ENCODE measurements around the gene SPATA21. TPM values are rescaled to one million over a fixed set of nuclear protein-coding genes. Genes with fewer than 3 reads are reported as not detected.
"Not testable (repeated sequence)": the region's sequence is repeated elsewhere in the genome, so short reads cannot be mapped to it uniquely, and the experiment has no call there.

The SPATA21 gene
- total RNA-seq, 1 donor from 2014 or later = not detected

DNA sequence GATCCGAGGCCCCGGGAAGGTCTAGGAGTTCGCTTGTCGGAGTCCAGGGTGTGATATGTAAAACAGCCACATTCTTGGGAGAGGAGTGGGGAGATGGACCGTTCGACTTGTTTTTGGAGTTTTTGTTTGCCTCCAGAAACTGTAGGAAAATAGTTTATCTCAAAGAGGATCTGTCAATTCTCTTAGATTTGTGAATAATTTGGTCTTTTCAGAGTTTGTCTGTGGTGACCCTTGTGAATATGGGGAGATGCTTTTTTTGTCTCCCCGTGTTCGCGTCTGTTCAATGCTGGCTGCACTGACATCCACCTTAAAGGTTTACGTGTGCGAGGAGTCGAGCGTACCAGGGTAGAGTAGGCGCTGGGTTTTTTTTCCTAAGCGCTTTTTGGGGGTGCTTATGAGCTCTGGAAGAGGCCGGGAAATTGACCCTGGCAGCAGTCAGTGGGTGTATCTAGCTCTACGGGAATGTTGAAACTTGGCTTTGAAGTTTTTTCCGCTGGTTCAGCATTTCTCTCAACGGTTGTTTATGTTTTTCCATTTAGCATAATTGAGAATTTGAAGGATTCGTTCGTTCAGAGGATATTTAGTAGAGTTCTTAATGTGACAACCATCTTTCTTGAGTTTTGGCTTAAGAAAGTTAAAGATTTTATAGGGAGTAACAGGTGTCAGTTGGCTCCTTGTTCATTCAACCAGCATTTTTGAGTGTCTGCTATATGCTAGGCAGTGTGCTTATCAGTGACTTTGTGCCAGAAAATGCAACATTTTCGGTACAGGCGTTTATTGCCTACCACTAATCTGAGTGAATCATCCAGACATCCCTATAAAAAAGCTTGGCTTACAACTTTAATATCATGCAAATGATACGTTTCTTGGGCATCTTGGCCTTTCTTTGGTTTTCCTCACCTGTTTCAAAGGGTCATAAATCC is 69.0 kb downstream of the SPATA21 start:
- TF ChIP-seq, protein P1, sequence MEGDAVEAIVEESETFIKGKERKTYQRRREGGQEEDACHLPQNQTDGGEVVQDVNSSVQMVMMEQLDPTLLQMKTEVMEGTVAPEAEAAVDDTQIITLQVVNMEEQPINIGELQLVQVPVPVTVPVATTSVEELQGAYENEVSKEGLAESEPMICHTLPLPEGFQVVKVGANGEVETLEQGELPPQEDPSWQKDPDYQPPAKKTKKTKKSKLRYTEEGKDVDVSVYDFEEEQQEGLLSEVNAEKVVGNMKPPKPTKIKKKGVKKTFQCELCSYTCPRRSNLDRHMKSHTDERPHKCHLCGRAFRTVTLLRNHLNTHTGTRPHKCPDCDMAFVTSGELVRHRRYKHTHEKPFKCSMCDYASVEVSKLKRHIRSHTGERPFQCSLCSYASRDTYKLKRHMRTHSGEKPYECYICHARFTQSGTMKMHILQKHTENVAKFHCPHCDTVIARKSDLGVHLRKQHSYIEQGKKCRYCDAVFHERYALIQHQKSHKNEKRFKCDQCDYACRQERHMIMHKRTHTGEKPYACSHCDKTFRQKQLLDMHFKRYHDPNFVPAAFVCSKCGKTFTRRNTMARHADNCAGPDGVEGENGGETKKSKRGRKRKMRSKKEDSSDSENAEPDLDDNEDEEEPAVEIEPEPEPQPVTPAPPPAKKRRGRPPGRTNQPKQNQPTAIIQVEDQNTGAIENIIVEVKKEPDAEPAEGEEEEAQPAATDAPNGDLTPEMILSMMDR (IDR thresholded peaks at IDR 0.05) = no peak
- no peaks in the 10 kb centered on the region for H3K36me3 ChIP-seq
- intact Hi-C loops (cut with DNase I) = loop anchor here (1.0 to 5.0 kb wide), 5 partner anchors 19 to 356 kb away; partner anchors contain the start of gene NECAP2
- no peaks in the 10 kb centered on the region for H3K9me3 ChIP-seq
- H3K27me3 ChIP-seq = no peaks in the 10 kb centered on the region
- peak overlapping the region; percentile 76 to 91 for H3K4me3 ChIP-seq
- H3K4me1 ChIP-seq = peaks cover 10 to 68% of the 10 kb centered on the region in 2 donors
- H3K27ac ChIP-seq = peak overlapping the region; percentile 97
- no peak for DNase-seq (ENCODE audit: low spot score in 2 of 2)

DNA sequence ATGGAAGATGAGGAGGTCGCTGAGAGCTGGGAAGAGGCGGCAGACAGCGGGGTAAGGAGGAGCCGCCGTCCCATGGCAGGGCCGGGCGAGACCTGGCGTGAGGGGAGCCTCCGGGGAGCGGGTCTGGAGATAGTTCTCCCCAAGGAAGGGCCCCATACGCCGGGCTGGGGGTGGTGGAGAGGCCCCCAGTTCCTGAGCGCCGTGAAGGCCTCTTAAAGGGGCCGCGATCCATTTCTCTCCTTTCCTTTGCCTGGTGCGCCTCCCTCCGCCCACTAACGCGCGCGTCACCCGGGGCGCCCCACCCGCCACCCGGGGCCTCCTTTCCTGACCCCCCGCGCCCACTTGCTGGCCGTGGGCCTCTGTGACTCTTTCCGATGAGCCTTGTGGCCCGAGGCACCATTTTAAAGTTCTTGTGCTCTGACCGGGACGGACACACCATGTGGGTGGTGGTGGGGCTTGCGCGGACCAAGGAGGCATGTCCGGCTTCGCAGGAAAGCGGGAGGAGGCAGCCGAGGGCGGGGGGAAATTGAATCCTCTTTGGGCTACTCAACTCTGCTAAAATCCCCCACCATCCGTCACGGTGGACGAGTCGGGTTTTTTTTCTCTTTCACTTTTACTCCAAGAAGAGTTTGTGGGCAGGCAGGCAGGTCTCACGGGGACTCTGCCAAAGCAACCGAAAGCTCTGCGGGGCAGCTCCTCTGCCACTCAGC is 69.8 kb downstream of the SPATA21 start:
- intact Hi-C loops (cut with DNase I) = loop anchor here (5.0 kb wide), 3 partner anchors 220 to 355 kb away; no protein-coding TSS in a partner anchor
- no peaks in the 10 kb centered on the region for H3K36me3 ChIP-seq

DNA sequence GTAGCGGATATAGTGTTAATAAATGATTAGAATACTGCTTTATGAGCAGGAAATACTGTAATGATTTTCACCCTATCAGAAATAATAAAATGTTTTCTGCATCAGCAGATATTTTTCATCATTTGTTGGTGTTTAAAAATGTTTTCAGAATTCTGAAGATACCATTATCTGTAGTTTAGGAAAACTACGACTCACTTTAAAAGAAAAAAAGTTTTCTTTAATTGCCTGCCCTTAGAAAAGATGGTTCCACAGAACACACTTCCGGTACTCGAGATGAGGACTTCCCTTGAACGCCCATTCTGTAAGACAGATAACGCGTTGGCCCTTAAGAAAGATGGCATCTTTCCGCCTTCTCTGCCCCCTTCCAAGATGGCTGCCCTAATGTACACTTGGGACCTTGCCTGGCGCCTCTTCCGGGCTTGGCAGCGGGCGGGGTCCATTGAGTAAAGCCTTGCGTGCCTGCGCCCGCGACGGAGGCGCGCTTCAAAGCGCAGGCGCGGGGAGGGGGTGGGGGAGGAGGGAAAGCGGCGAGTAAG is 70.4 kb downstream of the SPATA21 start, which contains the start of gene SZRD1:
Gene SZRD1 (plus strand): TSS at position 521 of the 536 bp plus-strand sequence. CDS start 16 bp downstream, outside the sequence.
- peak within 1 kb of the TSS; percentile 97 for H3K27ac ChIP-seq
- H3K27me3 ChIP-seq = no peaks in the 10 kb centered on the region
- DNase-seq (ENCODE audit: low spot score in 2 of 2) = peak; percentile 94 to 99
- no peaks in the 10 kb centered on the region for H3K36me3 ChIP-seq
- H3K9me3 ChIP-seq = no peaks in the 10 kb centered on the region
- H3K4me1 ChIP-seq = peaks cover 10 to 54% of the 10 kb centered on the region in 2 donors
- H3K4me3 ChIP-seq = peak within 1 kb of the TSS; percentile 76 to 91
- intact Hi-C loops (cut with DNase I) = loop anchor here (5.0 kb wide), 3 partner anchors 219 to 354 kb away; no protein-coding TSS in a partner anchor
- TF ChIP-seq, protein P1 (IDR thresholded peaks at IDR 0.05) = no peak

More for the DNA sequence above, 69.8 kb downstream of the SPATA21 start:
- H3K27me3 ChIP-seq = no peaks in the 10 kb centered on the region
- H3K27ac ChIP-seq = peak overlapping the region; percentile 97
- DNase-seq (ENCODE audit: low spot score in 2 of 2) = peak; percentile 67 to 95
- no peaks in the 10 kb centered on the region for H3K9me3 ChIP-seq
- H3K4me1 ChIP-seq = peaks cover 10 to 60% of the 10 kb centered on the region in 2 donors
- TF ChIP-seq, protein P1 (IDR thresholded peaks at IDR 0.05) = peak in 2 of 3 experiments; percentile 12 to 22
- peak overlapping the region; percentile 76 to 91 for H3K4me3 ChIP-seq

DNA sequence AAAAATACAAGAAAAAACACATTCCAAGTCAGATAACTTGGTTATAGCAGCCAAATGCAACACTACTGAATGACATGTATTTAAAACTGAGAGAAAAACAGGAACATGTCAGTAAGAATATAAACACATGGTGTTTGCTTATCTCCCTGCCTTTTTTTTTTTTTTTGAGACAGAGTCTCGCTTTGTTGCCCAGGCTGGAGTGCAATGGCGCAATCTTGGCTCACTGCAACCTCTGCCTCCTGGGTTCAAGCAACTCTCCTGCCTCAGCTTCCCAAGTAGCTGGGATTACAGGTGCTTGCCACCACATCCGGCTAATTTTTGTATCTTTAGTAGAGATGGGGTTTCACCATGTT is 72.1 kb downstream of the SPATA21 start:
- not testable (repeated sequence) for H3K36me3 ChIP-seq, H3K4me3 ChIP-seq, H3K27me3 ChIP-seq, H3K9me3 ChIP-seq
- DNase-seq (ENCODE audit: low spot score in 2 of 2) = peak in 1 of 2 donors; percentile 66
- H3K4me1 ChIP-seq = peaks cover 10 to 42% of the 10 kb centered on the region in 2 donors
- H3K27ac ChIP-seq = peak overlapping the region; percentile 97
- intact Hi-C loops (cut with DNase I) = loop anchor here (5.0 kb wide), 3 partner anchors 218 to 353 kb away; no protein-coding TSS in a partner anchor

DNA sequence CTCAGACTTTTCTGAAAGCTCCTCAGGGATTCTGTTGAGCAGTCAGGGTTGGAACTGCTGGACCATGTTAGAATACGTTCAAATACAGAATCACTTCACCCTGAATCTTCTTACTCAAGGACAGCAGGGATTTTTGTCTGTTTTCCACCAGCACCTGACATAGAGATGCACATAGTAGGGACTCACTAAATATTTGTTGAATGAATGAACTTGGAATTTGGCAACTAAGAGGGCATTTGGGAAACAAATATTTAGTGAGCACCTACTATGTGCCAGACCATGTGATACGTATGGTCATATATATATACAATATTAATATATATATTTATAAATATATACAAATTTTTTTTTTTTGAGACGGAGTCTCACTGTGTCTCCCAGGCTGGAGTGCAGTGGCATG is 80.4 kb downstream of the SPATA21 start:
- Histone ChIP-seq H3K36me3 (no peaks in the 10 kb centered on the region), H3K9me3 (no peaks in the 10 kb centered on the region), H3K4me3 (no peak overlapping the region), H3K27me3 (no peaks in the 10 kb centered on the region), H3K4me1 (peaks cover 4 to 10% of the 10 kb centered on the region in 2 donors), H3K27ac (no peak overlapping the region)
- TF ChIP-seq, protein P1 (IDR thresholded peaks at IDR 0.05) = no peak
- intact Hi-C loops (cut with DNase I) = no loop called here
- DNase-seq (ENCODE audit: low spot score in 2 of 2) = no peak
